Cardiac fibroblast (primary cell): Measurements from ENCODE around the gene C10orf71.

Experiments
- DNase-seq, 2 donors: peaks; one replicate each; pipeline versions ENCODE4 v3.0.0 to v3.0.0-alpha.2; 2010; ENCODE audit warnings: low read depth in 2 of 2
- H3K4me3 ChIP-seq, 2 donors: replicated peaks in 1 of 2; 1 replicate in 1 of 2; 2 replicates in 1 of 2; pipeline ENCODE4 v1.5.1; 2011; ENCODE audit warnings: low read depth in 2 of 2, low read length in 2 of 2, mild to moderate bottlenecking in 2 of 2, moderate library complexity in 1 of 2
- CTCF ChIP-seq: IDR thresholded peaks from one replicate; pipeline ENCODE4 v1.5.1; 2011; ENCODE audit warnings: low read depth, mild to moderate bottlenecking, low read length, inconsistent platforms

Gene C10orf71

GRCh38 chr10:49255883-49256282, 43.1 kb upstream of the C10orf71 start:
- no peak for TF ChIP-seq CTCF
- DNase-seq: no peak
- H3K4me3 ChIP-seq: no peak overlapping the region

GRCh38 chr10:49257154-49257553, 41.8 kb upstream of the C10orf71 start:
- TF ChIP-seq CTCF: no peak
- no peak overlapping the region for H3K4me3 ChIP-seq
- no peak for DNase-seq

- no peak for DNase-seq
- H3K4me3 ChIP-seq: no peak overlapping the region
- no peak for TF ChIP-seq CTCF
Measured at GRCh38 chr10:49257626-49258349, 41.2 kb upstream of the C10orf71 start.

GRCh38 chr10:49258350-49258683, 40.7 kb upstream of the C10orf71 start:
- TF ChIP-seq CTCF: no peak
- H3K4me3 ChIP-seq: no peak overlapping the region
- no peak for DNase-seq

- no peak overlapping the region for H3K4me3 ChIP-seq
- no peak for DNase-seq
- no peak for TF ChIP-seq CTCF
Measured at GRCh38 chr10:49260644-49261296, 38.2 kb upstream of the C10orf71 start.

- TF ChIP-seq CTCF: no peak
- no peak overlapping the region for H3K4me3 ChIP-seq
- DNase-seq: no peak
Measured at GRCh38 chr10:49263591-49263990, 35.4 kb upstream of the C10orf71 start.

GRCh38 chr10:49264177-49264677, 34.7 kb upstream of the C10orf71 start:
- DNase-seq: no peak
- H3K4me3 ChIP-seq: no peak overlapping the region
- TF ChIP-seq CTCF: no peak
